Measurements from ENCODE around the gene SIX3. TPM values are rescaled to one million over a fixed set of nuclear protein-coding genes. Genes with fewer than 3 reads are reported as not detected.

The SIX3 gene
- total and polyA plus RNA-seq, 11 donors = not detected

DNA sequence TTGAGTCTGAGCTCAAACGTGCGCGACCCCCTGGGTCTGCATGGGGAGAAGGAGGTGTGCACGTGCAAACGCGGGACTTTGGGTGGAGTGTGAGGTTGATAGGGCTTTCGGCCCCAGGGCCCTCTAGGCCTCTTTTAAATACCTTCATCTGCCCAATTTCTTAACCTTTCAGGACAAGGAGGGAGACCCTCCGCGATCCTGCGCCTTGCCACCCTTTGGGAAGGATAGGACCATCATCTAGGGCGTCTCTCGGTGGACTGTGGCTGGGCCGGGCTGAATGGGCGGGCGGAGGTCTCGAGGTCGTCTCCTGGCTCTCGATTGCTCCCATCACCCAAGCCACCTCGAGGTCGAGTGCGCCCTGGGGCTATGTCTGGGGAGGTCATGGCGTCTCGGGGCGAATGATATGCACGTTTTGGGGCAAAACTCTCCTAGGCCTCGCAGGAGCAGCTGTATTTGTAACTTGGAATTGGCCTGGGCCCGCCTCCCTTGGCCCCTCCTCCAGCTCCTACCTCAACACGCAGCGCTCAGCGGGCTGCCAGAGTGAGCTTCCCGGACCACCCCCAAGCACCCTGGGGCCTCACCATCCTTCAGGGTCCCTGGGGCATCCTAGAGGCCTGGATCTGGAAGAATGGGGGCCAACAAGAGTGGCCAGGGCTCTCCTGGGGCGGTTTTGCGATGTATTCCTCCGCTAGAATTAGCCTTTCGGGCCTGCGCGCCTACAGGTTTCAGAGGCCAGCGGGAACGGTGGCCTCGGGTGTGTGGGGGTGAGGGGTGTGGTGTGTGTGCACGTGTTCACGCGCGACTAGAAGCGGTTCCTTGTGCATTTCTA is 8.7 kb upstream of the SIX3 start:
- H3K4me3 ChIP-seq = no peak overlapping the region
- ATAC-seq (no peak), DNase-seq (no peak)
- H3K27me3 ChIP-seq = peaks cover 83 to 100% (median 97%) of the 10 kb centered on the region in 9 donors
- TF ChIP-seq, protein P1, sequence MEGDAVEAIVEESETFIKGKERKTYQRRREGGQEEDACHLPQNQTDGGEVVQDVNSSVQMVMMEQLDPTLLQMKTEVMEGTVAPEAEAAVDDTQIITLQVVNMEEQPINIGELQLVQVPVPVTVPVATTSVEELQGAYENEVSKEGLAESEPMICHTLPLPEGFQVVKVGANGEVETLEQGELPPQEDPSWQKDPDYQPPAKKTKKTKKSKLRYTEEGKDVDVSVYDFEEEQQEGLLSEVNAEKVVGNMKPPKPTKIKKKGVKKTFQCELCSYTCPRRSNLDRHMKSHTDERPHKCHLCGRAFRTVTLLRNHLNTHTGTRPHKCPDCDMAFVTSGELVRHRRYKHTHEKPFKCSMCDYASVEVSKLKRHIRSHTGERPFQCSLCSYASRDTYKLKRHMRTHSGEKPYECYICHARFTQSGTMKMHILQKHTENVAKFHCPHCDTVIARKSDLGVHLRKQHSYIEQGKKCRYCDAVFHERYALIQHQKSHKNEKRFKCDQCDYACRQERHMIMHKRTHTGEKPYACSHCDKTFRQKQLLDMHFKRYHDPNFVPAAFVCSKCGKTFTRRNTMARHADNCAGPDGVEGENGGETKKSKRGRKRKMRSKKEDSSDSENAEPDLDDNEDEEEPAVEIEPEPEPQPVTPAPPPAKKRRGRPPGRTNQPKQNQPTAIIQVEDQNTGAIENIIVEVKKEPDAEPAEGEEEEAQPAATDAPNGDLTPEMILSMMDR (IDR thresholded peaks at IDR 0.05) = no peak
- no peak for TF ChIP-seq POLR2A (IDR thresholded peaks at IDR 0.05)
- H3K36me3 ChIP-seq = no peaks in the 10 kb centered on the region
- H3K27ac ChIP-seq = no peak overlapping the region
- H3K9me3 ChIP-seq = no peaks in the 10 kb centered on the region
- 6 to 18% (median 10%) methylated on average over 16 to 45 of the region's 45 CpGs for whole genome bisulfite sequencing, 4 donors
- peaks cover 0 to 60% (median 21%) of the 10 kb centered on the region in 12 donors for H3K4me1 ChIP-seq
- intact Hi-C loops (cut with DNase I) = no loop called here

DNA sequence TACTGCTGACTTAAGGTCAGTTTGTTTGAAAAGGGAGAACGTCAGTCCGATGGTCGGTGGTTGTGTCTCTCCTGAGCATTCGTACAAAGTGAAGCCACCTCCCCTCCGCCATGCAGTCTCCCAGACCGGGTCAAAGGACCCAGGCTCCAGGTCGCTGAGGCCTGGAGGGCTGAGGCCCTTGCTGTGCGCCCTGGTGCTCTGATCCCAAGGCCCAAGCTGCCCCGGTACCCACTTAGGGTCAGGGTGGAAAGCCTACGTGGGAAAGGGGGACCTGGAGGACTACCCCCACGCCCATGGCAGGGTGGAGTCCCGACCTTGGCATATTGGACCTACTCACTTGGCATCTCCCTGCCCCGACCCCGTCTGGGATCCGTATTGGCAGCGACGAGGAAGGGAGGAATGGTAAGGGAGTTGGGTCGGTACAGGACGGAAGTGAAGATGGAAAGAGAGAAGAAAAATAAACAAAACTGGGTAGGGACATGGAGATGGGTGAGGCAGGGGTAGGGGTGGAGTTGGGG is 8.0 kb upstream of the SIX3 start:
- Histone ChIP-seq H3K9me3 (no peaks in the 10 kb centered on the region), H3K4me3 (no peak overlapping the region), H3K4me1 (peaks cover 0 to 60% (median 21%) of the 10 kb centered on the region in 12 donors), H3K27me3 (peaks cover 83 to 100% (median 99%) of the 10 kb centered on the region in 9 donors), H3K27ac (no peak overlapping the region), H3K36me3 (no peaks in the 10 kb centered on the region)
- WGBS, 4 donors = 4 to 6% (median 5%) methylated on average over 18 to 19 of the region's 19 CpGs
- ATAC-seq (no peak), DNase-seq (no peak)
- TF ChIP-seq, protein P1 (IDR thresholded peaks at IDR 0.05) = no peak
- intact Hi-C loops (cut with DNase I) = no loop called here

DNA sequence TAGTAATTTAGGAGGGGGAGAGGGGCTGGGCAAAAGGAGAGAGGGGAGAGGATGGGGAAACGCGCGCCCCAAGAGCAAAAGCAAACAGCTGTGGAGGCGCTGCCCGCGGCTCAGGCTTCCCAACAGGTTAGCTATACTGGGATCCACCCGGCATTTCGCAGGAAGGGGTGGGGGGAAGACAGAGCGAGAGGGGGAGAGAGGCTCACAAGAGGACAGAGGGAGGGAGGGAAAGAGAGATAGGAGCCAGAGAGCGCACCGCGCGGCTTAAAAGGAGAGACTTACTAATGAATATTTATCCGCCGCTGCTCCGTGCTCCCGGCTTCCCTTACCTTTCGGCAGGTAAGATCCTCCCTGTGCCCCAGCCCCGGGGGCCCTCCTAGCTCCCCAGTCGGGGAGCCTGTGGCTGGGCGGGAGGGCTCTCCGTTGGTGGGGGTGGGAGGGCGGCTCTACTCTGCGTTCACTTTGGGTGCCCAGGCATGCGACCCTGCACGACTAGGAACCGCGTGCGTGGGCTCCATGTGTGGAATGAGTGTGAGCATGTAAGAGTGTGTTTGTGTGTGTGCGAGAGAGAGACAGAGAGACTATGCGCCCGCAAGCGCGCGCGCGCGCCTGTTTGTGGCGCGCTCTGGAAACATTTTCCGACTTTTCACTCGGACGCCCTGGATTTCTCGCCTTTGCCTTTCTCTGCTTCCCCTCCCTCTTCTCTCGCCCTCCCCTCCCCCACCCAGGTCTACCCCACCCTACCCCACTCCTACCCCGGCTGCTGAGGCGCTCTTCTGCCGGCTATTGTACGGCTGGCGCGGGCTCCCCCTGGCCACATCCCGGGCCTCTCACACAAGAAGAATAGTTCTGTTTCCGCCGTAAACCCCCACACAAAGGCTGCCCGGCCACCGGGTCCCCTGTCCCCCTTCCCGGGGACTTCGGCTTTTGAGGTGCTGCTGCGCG is 7.2 kb upstream of the SIX3 start:
- no peaks in the 10 kb centered on the region for H3K9me3 ChIP-seq
- peaks cover 2 to 60% (median 20%) of the 10 kb centered on the region in 12 donors for H3K4me1 ChIP-seq
- no peaks in the 10 kb centered on the region for H3K36me3 ChIP-seq
- H3K27ac ChIP-seq = no peak overlapping the region
- no peak for TF ChIP-seq POLR2A (IDR thresholded peaks at IDR 0.05)
- TF ChIP-seq, protein P1 (IDR thresholded peaks at IDR 0.05) = no peak
- ATAC-seq (no peak), DNase-seq (no peak)
- H3K27me3 ChIP-seq = peaks cover 81 to 100% (median 98%) of the 10 kb centered on the region in 9 donors
- H3K4me3 ChIP-seq = peak overlapping the region in 7 of 12 donors; percentile 16 to 33 (median 25)
- intact Hi-C loops (cut with DNase I) = no loop called here
- 1 to 2% (median 2%) methylated on average over 55 to 60 of the region's 60 CpGs for WGBS, 4 donors
